RWPE2 (cell line): ENCODE results near the gene FYB1.

Experiments
- ATAC-seq: fragments of 200-7000 bp; cut with Tn5 transposase; 3 replicates; pipeline ENCODE4 v1.9.1; 2021; ENCODE audit warnings: low read depth
- DNase-seq: peaks from one replicate; pipeline ENCODE4 v3.0.0-alpha.2; 2020; ENCODE audit warnings: low spot score
- H3K27ac ChIP-seq: fragments of 450-650 bp; 2 replicates; pipeline ENCODE4 v1.5.1; 2017; ENCODE audit warnings: mild to moderate bottlenecking; ENCODE audit not compliant: poor library complexity, severe bottlenecking
- H3K27me3 ChIP-seq: fragments of 250-450 bp; sonication (Bioruptor Pico); 2 replicates; pipeline ENCODE4 v1.5.1; 2021; ENCODE audit warnings: mild to moderate bottlenecking, moderate library complexity; ENCODE audit not compliant: insufficient read depth, poor library complexity, severe bottlenecking
- H3K36me3 ChIP-seq: fragments of 250-450 bp; sonication (Bioruptor Pico); 2 replicates; pipeline ENCODE4 v1.5.1; 2020; ENCODE audit warnings: low read depth, mild to moderate bottlenecking, moderate library complexity
- H3K4me1 ChIP-seq: fragments of 250-450 bp; sonication (Bioruptor Pico); 2 replicates; pipeline ENCODE4 v1.5.1; 2021; ENCODE audit warnings: mild to moderate bottlenecking, moderate library complexity; ENCODE audit not compliant: insufficient read depth, poor library complexity, severe bottlenecking
- H3K4me3 ChIP-seq: fragments of 250-450 bp; sonication (Bioruptor Pico); 2 replicates; pipeline ENCODE4 v1.5.1; 2021; ENCODE audit warnings: mild to moderate bottlenecking, moderate library complexity; ENCODE audit not compliant: severe bottlenecking
- H3K9me3 ChIP-seq: fragments of 250-450 bp; sonication (Bioruptor Pico); 2 replicates; pipeline ENCODE4 v1.5.1; 2021; ENCODE audit warnings: mild to moderate bottlenecking, moderate library complexity; ENCODE audit not compliant: severe bottlenecking
- TF ChIP-seq, protein P1 (sequence below): fragments of 450-650 bp; IDR thresholded peaks from one replicate; pipeline ENCODE4 v1.5.1; 2017; ENCODE audit warnings: mild to moderate bottlenecking, moderate library complexity; ENCODE audit not compliant: poor library complexity, severe bottlenecking

The FYB1 gene

DNA sequence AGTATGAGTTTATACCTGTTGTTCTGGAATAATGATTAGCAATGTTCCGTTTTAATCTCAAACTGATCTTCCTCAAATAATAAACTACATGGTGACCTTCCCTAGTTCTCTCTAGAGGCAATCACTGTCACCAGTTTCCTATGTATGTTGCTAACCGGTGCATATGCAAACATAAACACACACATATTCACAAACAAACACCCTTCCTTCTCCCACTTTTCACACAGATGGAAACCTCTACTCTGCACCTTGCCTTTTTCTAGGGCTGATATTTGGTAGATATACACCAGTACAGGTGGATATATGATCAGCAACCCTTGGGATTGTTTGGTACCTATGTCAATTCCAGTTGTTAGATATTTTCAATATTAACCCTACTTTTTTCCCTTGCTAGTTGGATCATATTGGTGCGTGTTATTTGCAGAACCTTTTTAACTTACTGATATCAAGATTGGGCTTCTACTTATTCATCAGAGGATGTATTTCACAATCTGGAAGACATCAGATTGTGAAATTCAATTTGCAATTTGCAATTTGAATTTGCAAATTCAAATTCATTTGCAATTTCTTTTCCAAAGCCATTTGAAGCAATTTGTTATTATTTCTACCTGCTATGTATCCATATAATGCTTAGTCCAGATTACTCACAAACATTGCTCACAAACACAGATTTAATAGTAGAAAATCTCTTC lies 12.6 kb downstream of the FYB1 start:
- ATAC-seq, result no peak
- DNase-seq, result no peak
- TF ChIP-seq, protein P1, sequence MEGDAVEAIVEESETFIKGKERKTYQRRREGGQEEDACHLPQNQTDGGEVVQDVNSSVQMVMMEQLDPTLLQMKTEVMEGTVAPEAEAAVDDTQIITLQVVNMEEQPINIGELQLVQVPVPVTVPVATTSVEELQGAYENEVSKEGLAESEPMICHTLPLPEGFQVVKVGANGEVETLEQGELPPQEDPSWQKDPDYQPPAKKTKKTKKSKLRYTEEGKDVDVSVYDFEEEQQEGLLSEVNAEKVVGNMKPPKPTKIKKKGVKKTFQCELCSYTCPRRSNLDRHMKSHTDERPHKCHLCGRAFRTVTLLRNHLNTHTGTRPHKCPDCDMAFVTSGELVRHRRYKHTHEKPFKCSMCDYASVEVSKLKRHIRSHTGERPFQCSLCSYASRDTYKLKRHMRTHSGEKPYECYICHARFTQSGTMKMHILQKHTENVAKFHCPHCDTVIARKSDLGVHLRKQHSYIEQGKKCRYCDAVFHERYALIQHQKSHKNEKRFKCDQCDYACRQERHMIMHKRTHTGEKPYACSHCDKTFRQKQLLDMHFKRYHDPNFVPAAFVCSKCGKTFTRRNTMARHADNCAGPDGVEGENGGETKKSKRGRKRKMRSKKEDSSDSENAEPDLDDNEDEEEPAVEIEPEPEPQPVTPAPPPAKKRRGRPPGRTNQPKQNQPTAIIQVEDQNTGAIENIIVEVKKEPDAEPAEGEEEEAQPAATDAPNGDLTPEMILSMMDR, result no peak
- H3K4me3 ChIP-seq, result no peak overlapping the region
- H3K27ac ChIP-seq, result no peak overlapping the region
- no peaks in the 10 kb centered on the region for H3K27me3 ChIP-seq
- H3K36me3 ChIP-seq, result no peaks in the 10 kb centered on the region
- H3K9me3 ChIP-seq, result no peaks in the 10 kb centered on the region
- no peaks in the 10 kb centered on the region for H3K4me1 ChIP-seq

DNA sequence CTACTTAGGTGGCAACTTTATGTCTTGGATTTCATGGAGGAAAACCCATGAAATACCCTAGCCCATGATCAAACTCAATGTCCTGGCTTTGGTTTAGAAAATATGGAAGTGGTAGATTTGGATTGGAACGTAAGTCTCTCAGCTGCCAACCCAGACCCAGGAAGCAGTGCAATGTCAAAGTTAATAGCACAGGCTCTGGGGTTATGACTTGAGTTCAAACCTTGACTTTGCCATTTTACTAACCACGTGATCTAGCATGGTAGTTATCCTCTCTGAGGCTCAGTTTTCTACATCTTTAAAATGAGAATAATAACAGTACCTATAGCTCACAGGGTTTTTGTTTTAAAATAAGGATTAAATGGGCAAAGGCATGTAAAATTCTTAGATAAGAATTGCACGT lies 13.8 kb downstream of the FYB1 start:
- Histone ChIP-seq H3K27ac (no peak overlapping the region), H3K4me1 (no peaks in the 10 kb centered on the region), H3K9me3 (no peaks in the 10 kb centered on the region), H3K27me3 (no peaks in the 10 kb centered on the region), H3K4me3 (no peak overlapping the region), H3K36me3 (no peaks in the 10 kb centered on the region)
- ATAC-seq (no peak), DNase-seq (no peak)
- TF ChIP-seq, protein P1, result no peak

DNA sequence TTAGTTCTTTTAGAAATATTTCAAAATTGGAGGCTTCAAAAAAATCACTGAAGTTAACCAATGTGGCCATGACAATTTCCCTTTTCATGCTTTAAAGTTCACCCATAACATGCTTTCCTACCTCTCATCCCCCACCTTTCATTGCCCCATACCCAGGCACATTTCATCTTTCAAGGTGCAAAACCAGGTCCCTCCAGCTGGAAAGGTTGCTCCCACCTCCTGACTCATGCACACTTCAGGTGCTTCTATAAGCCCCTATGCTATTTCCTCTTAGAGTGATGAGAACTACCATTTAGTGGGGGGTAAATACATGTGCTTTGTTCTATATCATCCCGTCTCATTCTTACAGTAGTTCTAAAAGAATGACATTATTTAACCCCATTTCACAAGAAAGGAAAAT lies 15.4 kb downstream of the FYB1 start:
- TF ChIP-seq, protein P1, result no peak
- H3K4me3 ChIP-seq, result no peak overlapping the region
- no peaks in the 10 kb centered on the region for H3K36me3 ChIP-seq
- ATAC-seq (no peak), DNase-seq (no peak)
- H3K27me3 ChIP-seq, result no peaks in the 10 kb centered on the region
- H3K4me1 ChIP-seq, result peaks cover 3% of the 10 kb centered on the region
- no peaks in the 10 kb centered on the region for H3K9me3 ChIP-seq
- no peak overlapping the region for H3K27ac ChIP-seq

DNA sequence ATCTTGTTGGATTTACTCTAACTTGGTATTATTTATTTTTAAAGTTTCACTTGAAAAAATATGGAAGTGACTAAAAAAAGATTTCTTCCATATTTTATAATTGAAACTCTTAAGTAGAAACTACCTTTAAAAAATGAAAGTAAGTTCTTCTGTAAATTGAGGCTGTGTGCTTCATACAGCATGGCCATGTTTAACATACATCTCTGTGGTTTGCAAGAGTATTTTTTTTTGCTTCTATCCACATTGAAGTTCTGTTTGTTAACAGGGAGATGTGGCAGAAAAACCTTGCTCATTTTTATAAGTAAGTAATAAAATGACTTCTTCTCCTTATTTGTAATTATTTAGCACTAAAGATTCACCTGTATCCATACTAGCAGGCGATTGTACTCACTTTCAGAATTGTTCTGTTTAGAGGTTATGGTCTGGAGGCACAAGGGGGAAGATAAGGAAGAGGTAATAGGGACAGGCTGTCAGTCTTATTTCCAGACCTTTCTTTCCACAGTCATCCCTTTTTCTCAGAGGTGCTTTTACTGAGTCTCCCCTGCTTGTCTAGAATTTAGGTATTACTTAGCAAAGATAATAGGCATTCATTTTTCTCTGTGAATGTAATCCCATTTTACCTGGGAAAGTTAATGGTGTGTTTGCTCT lies 16.0 kb downstream of the FYB1 start:
- no peak overlapping the region for H3K27ac ChIP-seq
- H3K4me1 ChIP-seq, result peaks cover 9% of the 10 kb centered on the region
- H3K9me3 ChIP-seq, result no peaks in the 10 kb centered on the region
- H3K4me3 ChIP-seq, result no peak overlapping the region
- H3K36me3 ChIP-seq, result no peaks in the 10 kb centered on the region
- H3K27me3 ChIP-seq, result no peaks in the 10 kb centered on the region
- no peak for ATAC-seq
- TF ChIP-seq, protein P1, result no peak
- no peak for DNase-seq
